HUES6 (cell line): ENCODE results near the gene MICAL3.

Source experiments
- H3K27ac ChIP-seq: 2 replicates; pipeline ENCODE4 v1.7.0; 2013; ENCODE audit warnings: low read depth, mild to moderate bottlenecking, low read length, inconsistent platforms
- H3K27me3 ChIP-seq: 2 replicates; pipeline ENCODE4 v1.6.1; 2013; ENCODE audit warnings: low read length; ENCODE audit not compliant: control insufficient read depth, insufficient read depth
- H3K36me3 ChIP-seq: 2 replicates; pipeline ENCODE4 v1.6.1; 2013; ENCODE audit warnings: low read length; ENCODE audit not compliant: control insufficient read depth, insufficient read depth
- H3K4me1 ChIP-seq: 2 replicates; pipeline ENCODE4 v1.6.1; 2013; ENCODE audit warnings: low read length; ENCODE audit not compliant: control insufficient read depth, insufficient read depth
- H3K4me3 ChIP-seq: 2 replicates; pipeline ENCODE4 v1.5.1; 2013; ENCODE audit warnings: low read depth, low read length
- H3K9ac ChIP-seq: one replicate; pipeline ENCODE4 v1.6.1; 2013; ENCODE audit warnings: mild to moderate bottlenecking, low read length
- H3K9me3 ChIP-seq: 2 replicates; pipeline ENCODE4 v1.6.1; 2013; ENCODE audit warnings: low read depth, low read length; ENCODE audit not compliant: control insufficient read depth, insufficient read depth

The MICAL3 gene

DNA sequence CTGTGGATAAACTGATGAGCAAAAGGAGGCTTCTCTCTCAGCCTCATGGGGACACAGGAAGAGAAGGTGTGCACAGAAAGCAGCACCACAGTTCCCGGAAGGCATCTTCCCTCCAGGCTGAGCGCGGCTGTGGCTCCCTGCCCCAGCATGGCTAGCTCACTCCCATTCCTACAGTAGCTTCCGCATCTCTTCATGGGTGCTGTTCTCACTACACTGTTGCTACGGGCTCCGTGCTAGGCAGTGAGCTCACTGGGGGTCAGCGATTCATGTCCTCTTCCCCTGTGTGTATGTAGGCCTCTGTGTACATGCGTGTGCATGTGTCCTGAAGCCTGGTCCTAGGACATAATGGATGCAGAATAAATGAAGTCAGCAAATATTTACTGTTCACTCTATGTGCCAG is 64.3 kb downstream of the MICAL3 start:
- no peaks in the 10 kb centered on the region for H3K36me3 ChIP-seq
- H3K9me3 ChIP-seq = no peaks in the 10 kb centered on the region
- no peaks in the 10 kb centered on the region for H3K27me3 ChIP-seq
- H3K27ac ChIP-seq = no peak overlapping the region
- H3K4me1 ChIP-seq = peaks cover 35% of the 10 kb centered on the region
- H3K9ac ChIP-seq = no peak overlapping the region
- H3K4me3 ChIP-seq = no peak overlapping the region

DNA sequence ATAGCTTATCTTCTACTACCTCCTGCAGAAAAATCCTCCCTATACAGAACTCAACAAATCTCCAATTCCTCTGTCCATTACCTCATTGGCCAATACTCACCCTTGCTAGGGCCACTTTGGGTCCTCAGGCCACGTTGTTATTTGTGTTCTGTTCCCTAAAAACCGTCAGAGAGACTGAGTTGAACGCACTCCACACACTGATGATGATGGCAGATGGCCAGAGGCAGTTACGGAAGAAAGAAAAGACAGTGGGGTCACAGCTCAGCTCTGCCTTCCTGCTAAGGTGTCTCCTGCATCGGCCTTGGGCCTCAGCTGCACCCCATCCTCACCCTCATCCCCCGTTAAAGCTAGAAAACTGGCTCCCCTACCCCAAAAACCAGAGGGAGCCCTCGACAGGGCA is 66.2 kb downstream of the MICAL3 start:
- Histone ChIP-seq H3K9ac (no peak overlapping the region), H3K4me3 (no peak overlapping the region), H3K36me3 (no peaks in the 10 kb centered on the region), H3K27ac (no peak overlapping the region), H3K9me3 (no peaks in the 10 kb centered on the region), H3K27me3 (no peaks in the 10 kb centered on the region), H3K4me1 (peaks cover 27% of the 10 kb centered on the region)

DNA sequence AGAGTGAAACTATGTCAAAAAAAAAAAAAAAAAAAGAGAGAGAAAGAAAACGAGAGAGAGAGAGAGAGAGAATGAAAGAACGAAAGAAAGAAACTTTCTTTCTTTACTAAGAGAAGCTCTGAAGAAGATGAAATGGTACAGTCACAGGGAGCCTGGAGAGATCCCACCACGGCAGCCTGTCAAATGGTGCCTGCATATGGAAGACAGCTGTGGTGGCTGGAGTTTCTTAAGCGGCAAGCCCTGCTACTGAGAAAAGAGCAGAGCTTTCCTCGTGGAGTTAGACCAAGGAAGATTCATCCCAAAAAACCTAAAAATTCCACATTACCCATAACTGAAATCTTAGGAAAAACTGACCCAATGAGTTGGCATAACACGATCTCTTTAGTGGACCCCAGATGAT is 66.7 kb downstream of the MICAL3 start:
- H3K4me3 ChIP-seq = no peak overlapping the region
- H3K4me1 ChIP-seq = peaks cover 27% of the 10 kb centered on the region
- H3K9ac ChIP-seq = no peak overlapping the region
- no peaks in the 10 kb centered on the region for H3K9me3 ChIP-seq
- no peaks in the 10 kb centered on the region for H3K36me3 ChIP-seq
- H3K27ac ChIP-seq = no peak overlapping the region
- no peaks in the 10 kb centered on the region for H3K27me3 ChIP-seq

DNA sequence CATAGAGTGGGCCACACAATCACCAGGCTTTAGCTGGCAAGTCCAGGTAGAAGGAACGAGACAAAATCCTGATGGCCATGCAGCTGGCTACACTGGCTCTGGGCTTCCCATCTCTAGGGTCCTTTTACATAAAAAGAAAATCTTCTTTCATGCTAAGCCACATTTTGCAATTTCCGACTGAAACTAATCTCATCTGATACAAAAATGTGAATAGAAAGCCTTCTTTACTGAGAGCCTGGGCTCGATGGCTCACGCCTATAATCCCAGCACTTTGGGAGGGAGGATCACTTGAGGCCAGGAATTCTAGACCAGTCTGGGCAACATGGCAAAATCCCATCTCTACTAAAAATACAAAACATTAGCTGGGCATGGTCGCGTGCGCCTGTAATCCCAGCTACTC is 67.2 kb downstream of the MICAL3 start:
- no peaks in the 10 kb centered on the region for H3K9me3 ChIP-seq

DNA sequence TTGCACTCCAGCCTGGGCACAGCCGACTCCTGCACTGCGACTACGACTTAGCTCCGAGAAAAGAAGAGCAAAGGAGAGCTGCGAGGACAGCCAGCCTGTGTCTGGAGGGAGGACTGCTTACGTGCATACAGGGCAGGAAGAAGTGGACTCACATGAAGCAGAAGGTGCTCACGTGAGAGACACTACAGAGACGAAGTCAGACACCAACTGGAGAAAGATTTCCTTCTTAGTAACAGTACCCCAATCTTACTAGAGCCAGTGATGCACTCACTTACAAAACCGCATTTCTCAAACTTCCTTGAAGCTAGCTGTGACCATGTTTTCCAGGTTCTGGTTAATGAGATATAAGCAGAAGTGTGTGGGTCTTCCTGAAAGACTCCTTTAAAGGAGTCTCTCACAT is 67.7 kb downstream of the MICAL3 start:
- H3K4me3 ChIP-seq = no peak overlapping the region
- H3K9ac ChIP-seq = no peak overlapping the region
- no peaks in the 10 kb centered on the region for H3K36me3 ChIP-seq
- H3K4me1 ChIP-seq = peaks cover 18% of the 10 kb centered on the region
- H3K9me3 ChIP-seq = no peaks in the 10 kb centered on the region
- no peak overlapping the region for H3K27ac ChIP-seq
- H3K27me3 ChIP-seq = no peaks in the 10 kb centered on the region

More for the DNA sequence above, 67.2 kb downstream of the MICAL3 start:
- Histone ChIP-seq H3K27ac (no peak overlapping the region), H3K4me3 (no peak overlapping the region), H3K4me1 (peaks cover 24% of the 10 kb centered on the region), H3K9ac (no peak overlapping the region), H3K36me3 (no peaks in the 10 kb centered on the region), H3K27me3 (no peaks in the 10 kb centered on the region)

DNA sequence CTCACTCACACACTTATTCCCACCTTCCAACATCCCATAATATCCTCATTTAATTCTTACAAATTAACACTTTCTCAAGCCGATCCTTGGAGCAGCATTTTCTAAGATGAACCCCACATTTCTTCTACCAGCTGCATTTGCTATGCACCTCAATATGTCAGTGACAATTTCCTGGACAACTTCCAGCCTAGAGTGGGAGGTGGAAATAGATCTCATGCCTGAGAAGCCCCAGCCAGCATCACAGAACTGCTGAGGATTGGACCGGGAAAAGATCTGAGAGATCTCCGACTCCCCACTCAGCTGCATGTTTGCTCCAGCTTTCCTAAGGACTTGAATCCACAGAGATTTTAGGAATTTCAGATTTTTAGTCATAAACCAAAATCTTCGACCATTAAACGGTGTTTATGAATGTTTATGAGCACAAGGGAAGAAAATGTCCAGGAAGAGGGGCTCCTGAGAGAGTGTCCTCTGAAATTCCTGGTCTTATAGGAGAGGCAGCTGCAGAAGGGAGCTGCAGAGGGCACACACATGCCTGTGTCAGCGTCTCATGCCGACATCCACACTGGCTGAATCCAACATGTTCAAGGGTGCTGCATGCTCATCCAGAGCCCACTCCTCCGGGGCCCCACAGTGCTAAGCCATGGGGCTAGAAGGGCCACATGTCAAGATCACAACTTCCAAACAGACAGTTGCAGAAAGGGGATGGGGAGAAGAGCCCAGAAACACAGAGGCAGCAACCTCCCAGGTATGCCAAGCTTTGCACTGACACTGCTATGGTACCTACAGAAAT is 68.6 kb downstream of the MICAL3 start:
- Histone ChIP-seq H3K9ac (no peak overlapping the region), H3K4me3 (no peak overlapping the region), H3K27ac (no peak overlapping the region), H3K27me3 (no peaks in the 10 kb centered on the region), H3K4me1 (peaks cover 10% of the 10 kb centered on the region), H3K9me3 (no peaks in the 10 kb centered on the region), H3K36me3 (no peaks in the 10 kb centered on the region)

DNA sequence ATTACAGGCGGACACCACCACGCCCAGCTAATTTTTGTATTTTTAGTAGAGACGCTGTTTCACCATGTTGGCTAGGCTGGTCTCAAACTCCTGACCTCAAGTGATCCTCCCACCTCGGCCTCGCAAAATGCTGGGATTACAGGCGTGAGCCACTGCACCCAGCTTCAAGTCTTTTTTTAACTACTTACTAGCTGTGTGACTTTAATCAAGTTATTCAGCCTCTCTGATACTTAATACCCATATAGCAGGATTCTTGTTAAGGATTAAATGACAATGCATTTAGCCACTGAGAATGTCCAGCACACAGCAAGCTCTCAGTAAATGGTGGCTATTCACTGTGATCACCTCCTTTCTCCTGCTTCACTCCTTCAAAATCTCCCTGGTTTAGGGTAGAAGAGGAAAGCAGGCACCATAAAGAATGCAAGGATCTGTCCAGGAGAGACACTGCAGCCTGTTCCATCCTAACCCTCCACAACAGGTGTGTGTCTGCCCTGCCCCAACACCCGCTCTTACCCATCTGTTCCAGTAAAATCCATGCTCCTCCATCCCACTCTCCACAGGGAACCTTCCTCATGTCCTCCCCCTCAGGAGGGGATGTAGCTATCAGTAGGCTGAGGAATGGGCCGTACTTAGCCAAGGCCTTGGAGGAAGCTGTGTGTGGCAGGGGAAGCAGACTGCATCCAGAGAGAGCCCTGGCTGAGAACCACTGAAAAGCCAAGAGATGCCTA is 69.3 kb downstream of the MICAL3 start:
- no peak overlapping the region for H3K27ac ChIP-seq

DNA sequence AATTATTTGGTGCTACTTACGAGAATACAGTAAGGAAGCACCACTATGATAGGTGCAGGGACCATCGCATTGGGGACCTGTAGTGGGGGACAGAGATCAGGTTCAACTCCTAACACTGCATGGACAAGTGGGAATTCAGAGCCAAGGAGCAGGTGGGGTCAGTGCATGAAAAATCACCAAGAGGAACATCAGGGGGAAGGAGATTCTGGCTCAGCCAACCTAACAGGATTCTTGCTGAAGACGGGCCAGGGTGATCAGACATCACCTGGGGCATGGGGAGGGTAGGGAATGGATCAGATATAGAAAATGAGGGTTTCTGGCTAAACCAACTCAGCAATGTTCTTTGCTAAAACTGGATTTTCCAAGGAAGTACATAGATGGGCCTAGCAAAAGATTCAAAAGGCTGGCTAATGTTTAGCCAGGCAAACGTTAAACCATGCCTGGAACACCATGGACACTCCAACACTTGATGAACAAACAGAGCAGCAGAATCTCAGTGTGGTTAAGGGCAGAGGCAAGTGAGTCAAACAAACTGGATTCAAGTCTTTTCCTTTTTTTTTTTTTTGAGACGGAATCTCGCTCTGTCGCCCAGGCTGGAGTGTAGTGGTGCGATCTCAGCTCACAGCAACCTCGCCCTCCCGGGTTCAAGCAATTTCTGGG is 70.0 kb downstream of the MICAL3 start:
- Histone ChIP-seq H3K27me3 (no peaks in the 10 kb centered on the region), H3K36me3 (no peaks in the 10 kb centered on the region), H3K4me1 (no peaks in the 10 kb centered on the region), H3K27ac (no peak overlapping the region), H3K9me3 (no peaks in the 10 kb centered on the region), H3K4me3 (no peak overlapping the region), H3K9ac (no peak overlapping the region)

More for the DNA sequence above, 69.3 kb downstream of the MICAL3 start:
- Histone ChIP-seq H3K4me3 (no peak overlapping the region), H3K27me3 (no peaks in the 10 kb centered on the region), H3K9ac (no peak overlapping the region), H3K4me1 (peaks cover 3% of the 10 kb centered on the region; the same call in 1 of the 2 replicates), H3K36me3 (no peaks in the 10 kb centered on the region), H3K9me3 (no peaks in the 10 kb centered on the region)

DNA sequence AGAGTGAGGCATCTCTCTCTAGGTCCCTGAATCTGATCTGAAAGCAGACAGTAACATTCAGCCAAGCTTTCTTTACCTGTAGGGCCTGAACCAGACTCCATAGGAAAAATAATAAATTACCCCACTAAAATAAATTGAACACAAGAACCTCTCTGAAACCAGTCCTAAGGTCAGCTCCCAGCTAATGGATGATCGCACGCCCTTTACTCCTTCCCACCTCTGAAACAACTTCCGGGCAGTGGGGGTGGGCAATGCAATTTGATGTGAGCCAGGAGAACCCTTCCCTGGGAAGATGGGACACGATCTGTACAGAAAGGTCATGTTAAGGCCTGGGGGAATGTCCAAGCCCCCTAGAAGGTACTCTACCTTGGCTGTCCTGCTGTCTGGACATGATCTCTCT is 71.2 kb downstream of the MICAL3 start:
- Histone ChIP-seq H3K4me1 (no peaks in the 10 kb centered on the region), H3K36me3 (no peaks in the 10 kb centered on the region), H3K27me3 (no peaks in the 10 kb centered on the region), H3K4me3 (no peak overlapping the region), H3K9ac (no peak overlapping the region), H3K27ac (no peak overlapping the region), H3K9me3 (no peaks in the 10 kb centered on the region)

DNA sequence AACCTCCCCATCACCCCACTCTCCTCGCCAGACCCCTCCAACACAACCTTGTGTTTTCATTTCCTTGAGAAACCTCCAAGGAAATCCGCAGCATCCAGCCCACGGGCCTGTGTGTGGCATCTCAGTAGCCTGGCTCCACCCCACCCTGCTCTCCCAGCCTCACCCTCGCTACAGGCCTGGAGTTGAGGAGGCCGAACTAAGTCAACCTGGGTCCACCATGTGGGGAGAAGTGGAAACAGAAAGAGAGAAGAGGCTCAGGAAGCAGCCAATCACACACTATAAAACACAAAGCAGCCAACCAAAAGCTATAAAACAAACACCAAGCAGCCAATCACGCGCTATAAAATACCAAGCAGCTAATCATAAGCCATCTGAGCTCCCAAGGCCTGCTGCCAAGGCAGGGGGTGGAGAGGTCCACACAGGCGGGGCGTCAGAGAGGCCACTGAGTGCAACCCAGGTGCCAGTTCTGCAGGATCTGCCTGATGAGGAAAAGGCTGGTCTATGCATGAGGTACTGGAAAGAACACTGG is 72.0 kb downstream of the MICAL3 start:
- Histone ChIP-seq H3K9ac (no peak overlapping the region), H3K27ac (no peak overlapping the region), H3K36me3 (no peaks in the 10 kb centered on the region), H3K27me3 (no peaks in the 10 kb centered on the region), H3K9me3 (no peaks in the 10 kb centered on the region), H3K4me1 (peaks cover under 1% of the 10 kb centered on the region; the same call in 1 of the 2 replicates), H3K4me3 (no peak overlapping the region)

DNA sequence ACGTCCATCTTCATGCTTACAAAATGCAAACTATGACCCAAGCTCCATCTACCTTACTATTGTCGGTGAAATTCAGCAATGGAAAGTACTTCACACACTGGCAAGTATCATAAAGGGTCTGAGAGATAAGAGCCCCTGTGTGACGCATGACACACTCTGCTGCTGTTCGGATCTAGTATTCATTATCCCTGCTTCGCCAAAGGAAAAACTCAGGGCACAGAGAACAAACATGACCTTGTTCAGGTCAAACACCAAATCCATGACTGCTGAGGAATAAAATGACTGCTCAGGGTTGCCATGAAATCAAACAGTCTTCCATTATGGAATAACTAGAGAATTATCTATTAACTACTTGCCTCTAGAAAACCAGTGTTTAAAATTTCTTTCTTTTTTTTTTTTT is 73.0 kb downstream of the MICAL3 start:
- H3K9me3 ChIP-seq = no peaks in the 10 kb centered on the region
- no peak overlapping the region for H3K27ac ChIP-seq
- H3K4me3 ChIP-seq = no peak overlapping the region
- H3K4me1 ChIP-seq = peaks cover 10% of the 10 kb centered on the region
- no peak overlapping the region for H3K9ac ChIP-seq
- no peaks in the 10 kb centered on the region for H3K27me3 ChIP-seq
- H3K36me3 ChIP-seq = no peaks in the 10 kb centered on the region
